ENCODE measurements around the gene EVA1C.

DNA sequence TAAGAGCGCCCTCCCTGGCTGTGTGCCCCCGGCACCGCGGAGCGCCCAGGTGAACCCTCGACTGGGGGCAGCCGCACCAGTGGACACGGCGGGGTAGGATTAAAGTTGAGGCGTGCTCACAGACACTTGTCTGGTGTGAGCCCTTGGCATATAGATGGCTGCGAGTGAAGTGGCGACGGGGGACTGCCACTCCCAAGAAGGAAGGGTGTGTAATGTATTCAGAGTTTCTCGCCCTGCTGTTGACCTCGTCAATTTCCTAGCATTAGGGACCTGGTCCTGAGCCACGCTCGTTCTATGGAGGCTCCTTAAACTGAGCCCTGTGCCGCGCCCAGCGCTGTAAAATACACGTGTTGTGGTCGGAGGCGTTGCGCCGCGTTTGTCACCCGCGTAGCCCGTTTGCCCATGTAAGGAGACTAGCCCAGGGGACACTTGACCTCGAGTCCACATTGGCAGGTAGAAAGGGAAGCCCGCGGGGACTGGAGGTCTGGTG, 554 bp downstream of the EVA1C start:
- TF ChIP-seq SIN3A (IDR thresholded peaks at IDR 0.05; ENCODE audit: borderline replicate concordance, insufficient read depth, low read length) (no peak), POLR2AphosphoS5 (IDR thresholded peaks at IDR 0.05; ENCODE audit: low read depth, low read length) (no peak), TAF1 (IDR thresholded peaks at IDR 0.05; ENCODE audit: borderline replicate concordance, insufficient read depth, low read length) (no peak), FOXP2 (optimal IDR thresholded peaks at IDR 0.05; ENCODE audit: borderline replicate concordance, extremely low read depth, extremely low read length, insufficient read depth) (no peak)
- TF ChIP-seq, protein P1, sequence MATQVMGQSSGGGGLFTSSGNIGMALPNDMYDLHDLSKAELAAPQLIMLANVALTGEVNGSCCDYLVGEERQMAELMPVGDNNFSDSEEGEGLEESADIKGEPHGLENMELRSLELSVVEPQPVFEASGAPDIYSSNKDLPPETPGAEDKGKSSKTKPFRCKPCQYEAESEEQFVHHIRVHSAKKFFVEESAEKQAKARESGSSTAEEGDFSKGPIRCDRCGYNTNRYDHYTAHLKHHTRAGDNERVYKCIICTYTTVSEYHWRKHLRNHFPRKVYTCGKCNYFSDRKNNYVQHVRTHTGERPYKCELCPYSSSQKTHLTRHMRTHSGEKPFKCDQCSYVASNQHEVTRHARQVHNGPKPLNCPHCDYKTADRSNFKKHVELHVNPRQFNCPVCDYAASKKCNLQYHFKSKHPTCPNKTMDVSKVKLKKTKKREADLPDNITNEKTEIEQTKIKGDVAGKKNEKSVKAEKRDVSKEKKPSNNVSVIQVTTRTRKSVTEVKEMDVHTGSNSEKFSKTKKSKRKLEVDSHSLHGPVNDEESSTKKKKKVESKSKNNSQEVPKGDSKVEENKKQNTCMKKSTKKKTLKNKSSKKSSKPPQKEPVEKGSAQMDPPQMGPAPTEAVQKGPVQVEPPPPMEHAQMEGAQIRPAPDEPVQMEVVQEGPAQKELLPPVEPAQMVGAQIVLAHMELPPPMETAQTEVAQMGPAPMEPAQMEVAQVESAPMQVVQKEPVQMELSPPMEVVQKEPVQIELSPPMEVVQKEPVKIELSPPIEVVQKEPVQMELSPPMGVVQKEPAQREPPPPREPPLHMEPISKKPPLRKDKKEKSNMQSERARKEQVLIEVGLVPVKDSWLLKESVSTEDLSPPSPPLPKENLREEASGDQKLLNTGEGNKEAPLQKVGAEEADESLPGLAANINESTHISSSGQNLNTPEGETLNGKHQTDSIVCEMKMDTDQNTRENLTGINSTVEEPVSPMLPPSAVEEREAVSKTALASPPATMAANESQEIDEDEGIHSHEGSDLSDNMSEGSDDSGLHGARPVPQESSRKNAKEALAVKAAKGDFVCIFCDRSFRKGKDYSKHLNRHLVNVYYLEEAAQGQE (IDR thresholded peaks at IDR 0.05; ENCODE audit: insufficient read depth in 1 of 2, low read depth in 2 of 2, low read length in 2 of 2) = no peak

All from PFSK-1 (cell line).